ENCODE results near the gene ZNF593OS. TPM values are rescaled to one million over a fixed set of nuclear protein-coding genes. Genes with fewer than 3 reads are reported as not detected.

ZNF593OS gene
- total and polyA plus RNA-seq, 2 of the 8 experiments (the other 6 are each of a cell fraction or from before 2014, with no cell fraction given) = not detected

GRCh38 chr1:26164036-26164860 lies 7.4 kb downstream of the ZNF593OS start (continued):
- TF ChIP-seq RXRA (IDR thresholded peaks at IDR 0.05; ENCODE audit: insufficient read depth, low read depth, low read length) (no peak), POLR2AphosphoS5 (IDR thresholded peaks at IDR 0.05; ENCODE audit: low read depth, low read length) (no peak), ASH2L (IDR thresholded peaks at IDR 0.05; ENCODE audit: low read length) (peak; percentile 60), JUN (IDR thresholded peaks at IDR 0.05; ENCODE audit: low read depth, low read length) (no peak), CBX5 (IDR thresholded peaks at IDR 0.05; ENCODE audit: low read depth, low read length) (no peak), TEAD4 (IDR thresholded peaks at IDR 0.05; ENCODE audit: low read depth, low read length) (no peak), SRF (IDR thresholded peaks at IDR 0.05; ENCODE audit: low read depth, low read length) (no peak), ATF3 (IDR thresholded peaks at IDR 0.05; ENCODE audit: insufficient read depth, low read depth, low read length) (0 out of 2 replicates have a peak, but pooled peaks have one; percentile 42), SIX5 (IDR thresholded peaks at IDR 0.05; ENCODE audit: low read depth, low read length) (no peak), SAP30 (IDR thresholded peaks at IDR 0.05; ENCODE audit: insufficient read depth, insufficient replicate concordance, low read length) (no peak), BCL11A (IDR thresholded peaks at IDR 0.05; ENCODE audit: low read depth in 2 of 2, low read length in 2 of 2) (no peak), TAF7 (optimal IDR thresholded peaks at IDR 0.05; ENCODE audit: borderline replicate concordance, low read depth, low read length) (no peak), POLR2A (IDR thresholded peaks at IDR 0.05; ENCODE audit: control extremely low read depth in 1 of 2, low read depth in 2 of 2, low read length in 2 of 2) (no peak), MAX (IDR thresholded peaks at IDR 0.05) (peak; percentile 55; the same call in 1 of the 2 replicates), EGR1 (IDR thresholded peaks at IDR 0.05; ENCODE audit: borderline replicate concordance, low read depth, low read length) (no peak), HDAC2 (IDR thresholded peaks at IDR 0.05; ENCODE audit: borderline replicate concordance in 1 of 2, low read depth in 2 of 2, low read length in 2 of 2) (peak in 1 of 2 experiments; percentile 31; a peak in 1 of 4 replicates), TAF1 (IDR thresholded peaks at IDR 0.05; ENCODE audit: low read depth, low read length) (peak; percentile 41; the same call in 1 of the 2 replicates), YY1 (IDR thresholded peaks at IDR 0.05; ENCODE audit: low read depth, low read length) (no peak), MAFK (IDR thresholded peaks at IDR 0.05; ENCODE audit: low read depth, low read length) (no peak), CTCF (IDR thresholded peaks at IDR 0.05; ENCODE audit: control extremely low read depth in 1 of 3, insufficient read depth in 1 of 3, low read depth in 1 of 3, low read length in 3 of 3) (peak in 2 of 3 experiments; percentile 59 to 73; a peak in 3 of 4 replicates), KDM1A (IDR thresholded peaks at IDR 0.05; ENCODE audit: borderline replicate concordance, low read length) (no peak; the same call in 1 of the 2 replicates)

All from H1 (cell line).